IMR-90 (cell line): ENCODE measurements around the gene FUBP3. TPM values are rescaled to one million over a fixed set of nuclear protein-coding genes. Genes with fewer than 3 reads are reported as not detected.

ENCODE experiments used
- ATAC-seq: fragments of 200-7000 bp; cut with Tn5 transposase; 2 replicates; pipeline ENCODE4 v1.9.1; 2020; ENCODE audit warnings: low read depth, mild to moderate bottlenecking, moderate library complexity
- BruUV-seq: library from RNA; stranded (reverse); fragments of 400-500 nt; replicated peaks from 2 replicates; lab custom pipeline; 2021; lab: Mats Ljungman, UMichigan
- CTCF ChIA-PET: fragments of 300-600 bp; formaldehyde crosslinking; extraction: SDS; loops from one replicate; lab custom pipeline; 2021; ENCODE audit warnings: antibody characterized with exemption; lab: Yijun Ruan, JAX
- POLR2A ChIA-PET: fragments of 300-600 bp; sonication (Branson Sonifier 250); formaldehyde crosslinking; loops from one replicate; lab custom pipeline; 2022; ENCODE audit warnings: antibody characterized with exemption; ENCODE audit not compliant: unreplicated experiment; lab: Charles Lee
- DNase-seq: peaks from one replicate; pipeline ENCODE4 v3.0.0; 2013
- H2AFZ ChIP-seq: replicated peaks from 2 replicates; pipeline ENCODE3; 2013; ENCODE audit warnings: low read length, mild to moderate bottlenecking; ENCODE audit not compliant: poor library complexity
- H2AK5ac ChIP-seq: 2 replicates; pipeline ENCODE4 v1.6.1; 2013; ENCODE audit warnings: low read depth, low read length, inconsistent platforms
- H2AK9ac ChIP-seq: replicated peaks from 2 replicates; pipeline ENCODE3; 2013; ENCODE audit warnings: mild to moderate bottlenecking, low read depth, low read length, moderate library complexity; ENCODE audit not compliant: poor library complexity
- H2BK120ac ChIP-seq: 2 replicates; pipeline ENCODE4 v1.6.1; 2013; ENCODE audit warnings: low read depth, low read length, inconsistent platforms
- H2BK15ac ChIP-seq: 3 replicates; pipeline ENCODE4 v1.6.1; 2013; ENCODE audit warnings: low read depth, low read length, inconsistent platforms
- H2BK20ac ChIP-seq: 2 replicates; pipeline ENCODE4 v1.6.1; 2013; ENCODE audit warnings: low read depth, mild to moderate bottlenecking, inconsistent platforms, low read length, moderate library complexity
- H2BK5ac ChIP-seq: 2 replicates; pipeline ENCODE4 v1.6.1; 2013; ENCODE audit warnings: mild to moderate bottlenecking, low read depth, low read length, inconsistent platforms; ENCODE audit not compliant: poor library complexity, severe bottlenecking
- H3K14ac ChIP-seq: replicated peaks from 2 replicates; pipeline ENCODE4 v1.6.1; 2013; ENCODE audit warnings: low read depth, low read length, inconsistent platforms
- H3K18ac ChIP-seq: 2 replicates; pipeline ENCODE4 v1.6.1; 2013; ENCODE audit warnings: low read depth, low read length, control low read depth
- H3K23ac ChIP-seq: 2 replicates; pipeline ENCODE4 v1.6.1; 2013; ENCODE audit warnings: low read depth, low read length, inconsistent platforms
- H3K27ac ChIP-seq: 2 replicates; pipeline ENCODE4 v1.5.1; 2013; ENCODE audit warnings: mild to moderate bottlenecking, control low read depth, low read length; ENCODE audit not compliant: insufficient read depth
- H3K27me3 ChIP-seq: 2 replicates; pipeline ENCODE4 v1.6.1; 2013; ENCODE audit warnings: low read length; ENCODE audit not compliant: control insufficient read depth, insufficient read depth
- H3K36me3 ChIP-seq: 2 replicates; pipeline ENCODE4 v1.6.1; 2013; ENCODE audit warnings: low read length, mixed read lengths; ENCODE audit not compliant: control insufficient read depth, insufficient read depth
- H3K4ac ChIP-seq: 2 replicates; pipeline ENCODE4 v1.6.1; 2013; ENCODE audit warnings: low read depth, low read length, inconsistent platforms
- H3K4me1 ChIP-seq: 2 replicates; pipeline ENCODE4 v1.6.1; 2013; ENCODE audit warnings: low read length, mixed read lengths; ENCODE audit not compliant: control insufficient read depth, insufficient read depth
- H3K4me2 ChIP-seq: 2 replicates; pipeline ENCODE4 v1.6.1; 2013; ENCODE audit warnings: low read depth, mild to moderate bottlenecking, control low read depth, low read length, moderate library complexity
- H3K4me3 ChIP-seq: 2 replicates; pipeline ENCODE4 v1.5.1; 2013; ENCODE audit warnings: low read depth, mild to moderate bottlenecking, control low read depth, low read length, moderate library complexity; ENCODE audit not compliant: insufficient read depth
- H3K56ac ChIP-seq: 2 replicates; pipeline ENCODE4 v1.6.1; 2013; ENCODE audit warnings: low read length, inconsistent platforms; ENCODE audit not compliant: insufficient read depth; ENCODE audit errors: extremely low read depth
- H3K79me1 ChIP-seq, 2 experiments: 2 replicates each; pipeline ENCODE4 v1.6.1; 2013; ENCODE audit warnings: low read length in 2 of 2, inconsistent platforms in 1 of 2, low read depth in 1 of 2
- H3K9ac ChIP-seq: 2 replicates; pipeline ENCODE4 v1.6.1; 2013; ENCODE audit warnings: low read depth, low read length, control low read depth
- H3K9me1 ChIP-seq: 2 replicates; pipeline ENCODE4 v1.6.1; 2013; ENCODE audit warnings: low read length, inconsistent platforms; ENCODE audit not compliant: insufficient read depth
- H3K9me3 ChIP-seq: 2 replicates; pipeline ENCODE4 v1.6.1; 2013; ENCODE audit warnings: low read length; ENCODE audit not compliant: control insufficient read depth, insufficient read depth
- H4K20me1 ChIP-seq: 2 replicates; pipeline ENCODE4 v1.6.1; 2013; ENCODE audit warnings: low read length, inconsistent platforms; ENCODE audit not compliant: insufficient read depth
- H4K5ac ChIP-seq: 2 replicates; pipeline ENCODE4 v1.6.1; 2013; ENCODE audit warnings: mild to moderate bottlenecking, low read depth, low read length, control low read depth
- H4K8ac ChIP-seq, 2 experiments: 2 replicates each; pipeline ENCODE4 v1.6.1; 2013; ENCODE audit warnings: low read depth in 2 of 2, low read length in 2 of 2, control low read depth in 1 of 2, inconsistent platforms in 1 of 2
- H4K91ac ChIP-seq: 2 replicates; pipeline ENCODE4 v1.6.1; 2013; ENCODE audit warnings: low read depth, low read length, inconsistent platforms; ENCODE audit not compliant: insufficient read depth
- BHLHE40 ChIP-seq: fragments of 150-350 bp; IDR thresholded peaks from 2 replicates; pipeline ENCODE4 v1.6.1; 2016; ENCODE audit warnings: mild to moderate bottlenecking, low read depth, low read length
- CEBPB ChIP-seq: IDR thresholded peaks from 2 replicates; pipeline ENCODE4 v1.6.1; 2012; ENCODE audit warnings: low read depth, low read length, improper control_type of control experiment
- CHD1 ChIP-seq: IDR thresholded peaks from 2 replicates; pipeline ENCODE4 v1.6.1; 2012; ENCODE audit warnings: low read depth, low read length, improper control_type of control experiment
- CTCF ChIP-seq: conservative IDR thresholded peaks from 2 replicates; pipeline ENCODE4 v1.5.1; 2012; ENCODE audit warnings: mild to moderate bottlenecking, low read depth, low read length, improper control_type of control experiment
- ELK1 ChIP-seq: fragments of 150-350 bp; IDR thresholded peaks from 2 replicates; pipeline ENCODE4 v1.6.1; 2016; ENCODE audit warnings: low read depth, mild to moderate bottlenecking, low read length, moderate library complexity, borderline replicate concordance
- FOS ChIP-seq: fragments of 150-350 bp; IDR thresholded peaks from 2 replicates; pipeline ENCODE4 v1.6.1; 2016; ENCODE audit warnings: low read depth, low read length
- MAFK ChIP-seq: IDR thresholded peaks from 2 replicates; pipeline ENCODE4 v1.6.1; 2012; ENCODE audit warnings: low read depth, low read length, improper control_type of control experiment
- MAZ ChIP-seq: IDR thresholded peaks from 2 replicates; pipeline ENCODE4 v1.6.1; 2012; ENCODE audit warnings: low read depth, mild to moderate bottlenecking, low read length, improper control_type of control experiment, moderate library complexity, borderline replicate concordance
- MXI1 ChIP-seq: IDR thresholded peaks from 2 replicates; pipeline ENCODE4 v1.6.1; 2012; ENCODE audit warnings: low read depth, mild to moderate bottlenecking, low read length, moderate library complexity, borderline replicate concordance
- NFE2L2 ChIP-seq: fragments of 150-350 bp; IDR thresholded peaks from 2 replicates; pipeline ENCODE4 v1.6.1; 2016; ENCODE audit warnings: low read depth, mild to moderate bottlenecking, low read length
- POLR2A ChIP-seq: IDR thresholded peaks from 2 replicates; pipeline ENCODE4 v1.6.1; 2012; ENCODE audit warnings: mild to moderate bottlenecking, low read depth, low read length
- RAD21 ChIP-seq: IDR thresholded peaks from 2 replicates; pipeline ENCODE4 v1.6.1; 2012; ENCODE audit warnings: low read length, improper control_type of control experiment
- RCOR1 ChIP-seq: IDR thresholded peaks from 2 replicates; pipeline ENCODE4 v1.6.1; 2012; ENCODE audit warnings: mild to moderate bottlenecking, low read length, improper control_type of control experiment; ENCODE audit not compliant: insufficient replicate concordance
- RFX5 ChIP-seq: IDR thresholded peaks from 2 replicates; pipeline ENCODE4 v1.8.0; 2012; ENCODE audit warnings: low read depth, mild to moderate bottlenecking, low read length, moderate library complexity
- SMC3 ChIP-seq: fragments of 150-350 bp; IDR thresholded peaks from 2 replicates; pipeline ENCODE4 v1.6.1; 2016; ENCODE audit warnings: low read depth, mild to moderate bottlenecking, antibody characterized with exemption, low read length, moderate library complexity
- USF2 ChIP-seq: fragments of 150-350 bp; IDR thresholded peaks from 2 replicates; pipeline ENCODE4 v1.6.1; 2017; ENCODE audit warnings: mild to moderate bottlenecking, antibody characterized with exemption, low read length, low read depth
- WGBS, 2 experiments: methylation state at CpG; one replicate each; pipeline versions ENCODE4 v1.1.5 to v1.1.7; 2013; ENCODE audit warnings: missing lambda C conversion rate in 2 of 2; ENCODE audit not compliant: insufficient read length in 1 of 2; ENCODE audit errors: extremely low coverage in 2 of 2; 5-methylcytosine and 5-hydroxymethylcytosine counted together
- dilution Hi-C: fragments of 300-500 bp; cut with HindIII; formaldehyde crosslinking; loops from one replicate; pipeline ENCODE4 v1.14.3; 2018; ENCODE audit warnings: low sequenced_read_pairs; ENCODE audit not compliant: unreplicated experiment
- in situ Hi-C: fragments of 300-500 bp; cut with MboI; formaldehyde crosslinking; loops from 3 replicates; pipeline ENCODE4 v1.14.3; 2019; ENCODE audit warnings: low sequenced_read_pairs, inconsistent platforms, mixed read lengths
- intact Hi-C: fragments of 100-400 bp; cut with micrococcal nuclease; formaldehyde crosslinking; loops from 2 replicates; pipeline ENCODE4 v1.10.0; 2022
- polyA plus RNA-seq, 3 experiments: library from polyadenylated mRNA; depleted of rRNA; stranded (reverse); fragments of >200 nt; gene quantifications; 2 replicates each; pipeline ENCODE4 v1.2.3, GENCODE V29; 2012; ENCODE audit warnings: low replicate concordance in 1 of 3
- total RNA-seq: library from RNA; depleted of rRNA; stranded (reverse); fragments of >200 nt; gene quantifications from 2 replicates; pipeline ENCODE4 v1.2.3, GENCODE V29; 2012

The FUBP3 gene
- total and polyA plus RNA-seq, 2 of the 4 experiments (the other 2 are of a cell fraction) = 32.3 to 50.1 TPM

GRCh38 chr9:130543859-130544258 lies 35.5 kb upstream of the FUBP3 start:
- DNase-seq (no peak), ATAC-seq (no peak)
- no peak overlapping the region for H3K9ac ChIP-seq
- H3K4me2 ChIP-seq = no peak overlapping the region
- no peak overlapping the region for H3K4ac ChIP-seq
- H4K5ac ChIP-seq = no peak overlapping the region
- ChIA-PET POLR2A (no interaction called here), CTCF (no interaction called here)
- no peak overlapping the region for H2AK9ac ChIP-seq
- H3K9me3 ChIP-seq = no peaks in the 10 kb centered on the region
- H3K27ac ChIP-seq = no peak overlapping the region
- H2BK20ac ChIP-seq = no peak overlapping the region
- no peak for TF ChIP-seq NFE2L2
- TF ChIP-seq RAD21 = no peak
- TF ChIP-seq MXI1 = no peak
- TF ChIP-seq USF2 = no peak
- TF ChIP-seq RCOR1 = no peak
- no peak for TF ChIP-seq MAFK
- no peak for TF ChIP-seq SMC3
- no peak for TF ChIP-seq ELK1
- TF ChIP-seq MAZ = no peak
- no peak for TF ChIP-seq CEBPB
- TF ChIP-seq FOS = no peak
- no peak for TF ChIP-seq POLR2A
- no peak for TF ChIP-seq BHLHE40
- no peak for TF ChIP-seq RFX5
- no peak for TF ChIP-seq CTCF
- no peak for TF ChIP-seq CHD1
- no TSS peak for BruUV-seq
- H2AFZ ChIP-seq = no peak overlapping the region
- intact Hi-C loops (no loop called here), dilution Hi-C loops (no loop called here), in situ Hi-C loops (no loop called here)
- H3K79me1 ChIP-seq = no peaks in the 10 kb centered on the region
- H3K14ac ChIP-seq = no peak overlapping the region
- H3K9me1 ChIP-seq = peaks cover 2% of the 10 kb centered on the region; the same call in 1 of the 2 replicates
- no peak overlapping the region for H3K4me3 ChIP-seq
- H3K36me3 ChIP-seq = no peaks in the 10 kb centered on the region
- no peak overlapping the region for H4K8ac ChIP-seq
- no peak overlapping the region for H3K56ac ChIP-seq
- H3K27me3 ChIP-seq = peaks cover 49% of the 10 kb centered on the region
- H2BK15ac ChIP-seq = no peak overlapping the region
- no peaks in the 10 kb centered on the region for H4K20me1 ChIP-seq
- H2BK5ac ChIP-seq = no peak overlapping the region
- WGBS, 2 experiments = no CpG with 5 or more reads among the region's 6 CpGs
- H2BK120ac ChIP-seq = no peak overlapping the region
- no peak overlapping the region for H3K23ac ChIP-seq
- H2AK5ac ChIP-seq = no peak overlapping the region
- no peak overlapping the region for H3K18ac ChIP-seq
- no peak overlapping the region for H4K91ac ChIP-seq
- no peaks in the 10 kb centered on the region for H3K4me1 ChIP-seq
